Neural cell (in vitro differentiated cells): ENCODE results near the gene TTN. TPM values are rescaled to one million over a fixed set of nuclear protein-coding genes. Genes with fewer than 3 reads are reported as not detected.

ENCODE experiments used
- H2AFZ ChIP-seq: fragments of 200-600, 300-800 bp; sonication (generic), shearing (Covaris generic); 2 replicates; pipeline ENCODE4 v1.6.0; 2014; ENCODE audit warnings: low read depth, mild to moderate bottlenecking, antibody characterized with exemption, low read length, moderate library complexity
- H3F3A ChIP-seq: fragments of 200-600 bp; shearing (Covaris generic); 2 replicates; pipeline ENCODE4 v1.6.1; 2016; ENCODE audit warnings: mild to moderate bottlenecking, moderate library complexity, mixed read lengths, antibody characterized with exemption, low read length; ENCODE audit not compliant: insufficient read depth, poor library complexity, severe bottlenecking
- H3K27ac ChIP-seq: fragments of 200-600, 300-800 bp; sonication (generic), shearing (Covaris generic); 2 replicates; pipeline ENCODE4 v1.5.1; 2014; ENCODE audit warnings: mild to moderate bottlenecking, low read length, moderate library complexity
- H3K27me3 ChIP-seq: fragments of 300-800, 200-600 bp; sonication (generic), shearing (Covaris generic); 2 replicates; pipeline ENCODE4 v1.6.0; 2014; ENCODE audit warnings: mild to moderate bottlenecking, low read depth, low read length, moderate library complexity; ENCODE audit not compliant: insufficient read depth
- H3K36me3 ChIP-seq: fragments of 300-800, 200-600 bp; sonication (generic), shearing (Covaris generic); 2 replicates; pipeline ENCODE4 v1.5.1; 2014; ENCODE audit warnings: mild to moderate bottlenecking, antibody characterized with exemption, low read length, moderate library complexity; ENCODE audit not compliant: insufficient read depth
- H3K4me2 ChIP-seq: fragments of 300-800, 200-600 bp; sonication (generic), shearing (Covaris generic); 2 replicates; pipeline ENCODE4 v1.6.0; 2014; ENCODE audit warnings: mild to moderate bottlenecking, low read length
- H3K4me3 ChIP-seq: fragments of 300-800, 200-600 bp; sonication (generic), shearing (Covaris generic); 2 replicates; pipeline ENCODE4 v1.5.1; 2014; ENCODE audit warnings: mild to moderate bottlenecking, low read length, moderate library complexity
- H3K79me2 ChIP-seq: fragments of 200-600 bp; shearing (Covaris generic); replicated peaks from 2 replicates; pipeline ENCODE4 v1.6.0; 2014; ENCODE audit warnings: mild to moderate bottlenecking, low read length, moderate library complexity; ENCODE audit not compliant: insufficient read depth
- H3K9ac ChIP-seq: fragments of 300-800, 200-600 bp; sonication (generic), shearing (Covaris generic); 2 replicates; pipeline ENCODE4 v1.6.1; 2016; ENCODE audit warnings: mild to moderate bottlenecking, low read length, mixed read lengths
- H3K9me2 ChIP-seq: fragments of 200-600 bp; shearing (Covaris generic); 2 replicates; pipeline ENCODE4 v1.6.1; 2016; ENCODE audit warnings: mild to moderate bottlenecking, low read length, mixed read lengths; ENCODE audit not compliant: insufficient read depth
- H3K9me3 ChIP-seq: fragments of 200-600, 300-800 bp; sonication (generic), shearing (Covaris generic); 2 replicates; pipeline ENCODE4 v1.6.1; 2016; ENCODE audit warnings: mild to moderate bottlenecking, mixed run types, low read length, moderate library complexity, mixed read lengths
- H4K20me1 ChIP-seq: fragments of 200-600 bp; shearing (Covaris generic); 2 replicates; pipeline ENCODE4 v1.6.1; 2016; ENCODE audit warnings: mild to moderate bottlenecking, mixed run types; ENCODE audit not compliant: insufficient read depth
- CTCF ChIP-seq: fragments of 450-650 bp; IDR thresholded peaks from 2 replicates; pipeline ENCODE4 v1.5.1; 2014; ENCODE audit warnings: antibody characterized with exemption, mild to moderate bottlenecking, moderate library complexity; ENCODE audit not compliant: poor library complexity, severe bottlenecking
- EP300 ChIP-seq: fragments of 450-650 bp; conservative IDR thresholded peaks from 2 replicates; pipeline ENCODE4 v1.6.1; 2014; ENCODE audit warnings: antibody characterized with exemption, mild to moderate bottlenecking, moderate library complexity; ENCODE audit not compliant: poor library complexity, severe bottlenecking
- EZH2 ChIP-seq: fragments of 200-600, 300-800 bp; shearing (Covaris generic), sonication (generic); IDR thresholded peaks from 2 replicates; pipeline ENCODE4 v1.6.1; 2014; ENCODE audit warnings: antibody characterized with exemption, low read length, borderline replicate concordance, mild to moderate bottlenecking; ENCODE audit not compliant: insufficient read depth, poor library complexity, severe bottlenecking
- MXI1 ChIP-seq: fragments of 450-650 bp; conservative IDR thresholded peaks from 2 replicates; pipeline ENCODE4 v1.6.1; 2014; ENCODE audit warnings: antibody characterized with exemption, mild to moderate bottlenecking; ENCODE audit not compliant: poor library complexity, severe bottlenecking
- POLR2AphosphoS5 ChIP-seq: IDR thresholded peaks from 2 replicates; pipeline ENCODE4 v1.6.1; 2012
- RAD21 ChIP-seq: fragments of 450-650 bp; conservative IDR thresholded peaks from 2 replicates; pipeline ENCODE4 v1.6.1; 2014; ENCODE audit warnings: antibody characterized with exemption, mild to moderate bottlenecking, moderate library complexity
- REST ChIP-seq: IDR thresholded peaks from 2 replicates; pipeline ENCODE4 v1.6.1; 2012; ENCODE audit warnings: borderline replicate concordance
- SMC3 ChIP-seq: fragments of 450-650 bp; conservative IDR thresholded peaks from 2 replicates; pipeline ENCODE4 v1.6.1; 2014; ENCODE audit warnings: antibody characterized with exemption, mild to moderate bottlenecking, moderate library complexity; ENCODE audit not compliant: poor library complexity
- TAF1 ChIP-seq: IDR thresholded peaks from 2 replicates; pipeline ENCODE4 v1.6.1; 2012; ENCODE audit warnings: low read depth
- polyA plus RNA-seq: library from polyadenylated mRNA; depleted of rRNA; stranded (reverse); fragments of >200 nt; gene quantifications from 2 replicates; pipeline ENCODE4 v1.2.3, GENCODE V29; 2014

Gene TTN
- polyA plus RNA-seq, 1 donor from 2014 or later: 0.10 TPM

GRCh38 chr2:178770518-178770917 is 36.7 kb downstream of the TTN start:
- Histone ChIP-seq H4K20me1 (no peaks in the 10 kb centered on the region), H3K36me3 (no peaks in the 10 kb centered on the region), H3K4me2 (no peak overlapping the region), H3K4me3 (no peak overlapping the region), H3K79me2 (no peaks in the 10 kb centered on the region), H2AFZ (no peak overlapping the region), H3K27me3 (no peaks in the 10 kb centered on the region), H3F3A (no peaks in the 10 kb centered on the region), H3K9ac (no peak overlapping the region), H3K9me3 (no peaks in the 10 kb centered on the region), H3K9me2 (no peaks in the 10 kb centered on the region), H3K27ac (no peak overlapping the region)
- TF ChIP-seq EZH2 (no peak), RAD21 (no peak), POLR2AphosphoS5 (no peak), CTCF (no peak), MXI1 (no peak), SMC3 (no peak), EP300 (no peak), TAF1 (no peak), REST (no peak)

GRCh38 chr2:178767094-178768060 is 39.8 kb downstream of the TTN start:
- Histone ChIP-seq H3K9me3 (no peaks in the 10 kb centered on the region), H3K27me3 (no peaks in the 10 kb centered on the region), H2AFZ (no peak overlapping the region), H3K9me2 (no peaks in the 10 kb centered on the region), H3K9ac (no peak overlapping the region), H3F3A (no peaks in the 10 kb centered on the region), H3K79me2 (no peaks in the 10 kb centered on the region), H3K27ac (no peak overlapping the region), H3K4me3 (no peak overlapping the region), H3K36me3 (no peaks in the 10 kb centered on the region), H4K20me1 (no peaks in the 10 kb centered on the region), H3K4me2 (no peak overlapping the region)
- no peak for TF ChIP-seq SMC3
- no peak for TF ChIP-seq TAF1
- TF ChIP-seq RAD21: no peak
- TF ChIP-seq EZH2: no peak
- no peak for TF ChIP-seq MXI1
- no peak for TF ChIP-seq CTCF
- no peak for TF ChIP-seq POLR2AphosphoS5
- TF ChIP-seq REST: no peak
- no peak for TF ChIP-seq EP300
